Measurements from ENCODE around the gene STT3A. TPM values are rescaled to one million over a fixed set of nuclear protein-coding genes. Genes with fewer than 3 reads are reported as not detected.

The STT3A gene
- total RNA-seq, 1 donor from 2014 or later = 61.2 TPM

- DNase-seq (ENCODE audit: missing footprints) (no peak), ATAC-seq (no peak)
- intact Hi-C loops (cut with DNase I) = no loop called here
Measured at GRCh38 chr11:125583496-125583895, 9.2 kb upstream of the STT3A start.

GRCh38 chr11:125585487-125585886, 7.2 kb upstream of the STT3A start:
- intact Hi-C loops (cut with DNase I) = no loop called here
- DNase-seq (ENCODE audit: missing footprints) (no peak), ATAC-seq (no peak)

- ATAC-seq = no peak
Measured at GRCh38 chr11:125586623-125587022, 6.0 kb upstream of the STT3A start.

GRCh38 chr11:125587480-125587879, 5.2 kb upstream of the STT3A start:
- intact Hi-C loops (cut with DNase I) = no loop called here
- no peak for ATAC-seq
- DNase-seq (ENCODE audit: missing footprints) = no peak

More at GRCh38 chr11:125586623-125587022, 6.0 kb upstream of the STT3A start:
- DNase-seq (ENCODE audit: missing footprints) = no peak
- intact Hi-C loops (cut with DNase I) = no loop called here

- DNase-seq (ENCODE audit: missing footprints) (no peak), ATAC-seq (no peak)
- intact Hi-C loops (cut with DNase I) = no loop called here
Measured at GRCh38 chr11:125588505-125588904, 4.1 kb upstream of the STT3A start.

- intact Hi-C loops (cut with DNase I) = loop anchor here (1.0 to 10.0 kb wide), 3 partner anchors 22 to 293 kb away; partner anchors contain the start of genes CHEK1, EI24 and HYLS1
- DNase-seq (ENCODE audit: missing footprints) = no peak
- ATAC-seq = peak; percentile 21
Measured at GRCh38 chr11:125591649-125592304, 875 bp upstream of the STT3A start.

GRCh38 chr11:125593114-125593820, 615 bp downstream of the STT3A start:
- peak; percentile 1 for ATAC-seq
- DNase-seq (ENCODE audit: missing footprints) = no peak
- intact Hi-C loops (cut with DNase I) = loop anchor here (5.0 to 10.0 kb wide), 2 partner anchors 34 to 292 kb away; partner anchors contain the start of genes CHEK1 and HYLS1

GRCh38 chr11:125594958-125595357, 2.3 kb downstream of the STT3A start:
- intact Hi-C loops (cut with DNase I) = loop anchor here (5.0 to 10.0 kb wide), 2 partner anchors 32 to 290 kb away; partner anchors contain the start of genes CHEK1 and HYLS1
- ATAC-seq (no peak), DNase-seq (ENCODE audit: missing footprints) (no peak)

GRCh38 chr11:125600663-125601062, 8.0 kb downstream of the STT3A start:
- no peak for DNase-seq (ENCODE audit: missing footprints)
- no peak for ATAC-seq
- intact Hi-C loops (cut with DNase I) = no loop called here

GRCh38 chr11:125603207-125603606, 10.6 kb downstream of the STT3A start:
- no peak for DNase-seq (ENCODE audit: missing footprints)
- no peak for ATAC-seq

GRCh38 chr11:125605417-125605816, 12.8 kb downstream of the STT3A start:
- DNase-seq (ENCODE audit: missing footprints) (no peak), ATAC-seq (no peak)
- intact Hi-C loops (cut with DNase I) = no loop called here

More at GRCh38 chr11:125603207-125603606, 10.6 kb downstream of the STT3A start:
- intact Hi-C loops (cut with DNase I) = no loop called here

- intact Hi-C loops (cut with DNase I) = no loop called here
- ATAC-seq = no peak
- DNase-seq (ENCODE audit: missing footprints) = no peak
Measured at GRCh38 chr11:125609545-125609944, 16.9 kb downstream of the STT3A start.

GRCh38 chr11:125618383-125618782, 25.7 kb downstream of the STT3A start:
- no peak for DNase-seq (ENCODE audit: missing footprints)
- no peak for ATAC-seq
- intact Hi-C loops (cut with DNase I) = no loop called here

GRCh38 chr11:125621995-125622394, 29.3 kb downstream of the STT3A start:
- DNase-seq (ENCODE audit: missing footprints) = no peak
- intact Hi-C loops (cut with DNase I) = no loop called here
- ATAC-seq = no peak

GRCh38 chr11:125623064-125623463, 30.4 kb downstream of the STT3A start:
- intact Hi-C loops (cut with DNase I) = no loop called here
- no peak for ATAC-seq
- DNase-seq (ENCODE audit: missing footprints) = no peak

GRCh38 chr11:125624756-125625213, 32.1 kb downstream of the STT3A start, which contains the start of gene CHEK1:
Gene CHEK1, plus strand, starts transcription at chr11:125625163. Its CDS starts 1,606 bp downstream, at chr11:125626769.
- ATAC-seq (no peak), DNase-seq (ENCODE audit: missing footprints) (peak; percentile 34)
- intact Hi-C loops (cut with DNase I) = loop anchor here (5.0 kb wide), 3 partner anchors 32 to 127 kb away; partner anchors contain the start of genes EI24, FEZ1 and STT3A

GRCh38 chr11:125625225-125625629, 32.6 kb downstream of the STT3A start:
- ATAC-seq = peak; percentile 53
- intact Hi-C loops (cut with DNase I) = loop anchor here (5.0 kb wide), 3 partner anchors 33 to 128 kb away; partner anchors contain the start of genes EI24, FEZ1 and STT3A

GRCh38 chr11:125625630-125626287, 33.1 kb downstream of the STT3A start:
- ATAC-seq (peak; percentile 97), DNase-seq (ENCODE audit: missing footprints) (peak; percentile 92)
- intact Hi-C loops (cut with DNase I) = loop anchor here (5.0 kb wide), 3 partner anchors 33 to 128 kb away; partner anchors contain the start of genes EI24, FEZ1 and STT3A

More at GRCh38 chr11:125625225-125625629, 32.6 kb downstream of the STT3A start:
- DNase-seq (ENCODE audit: missing footprints) = no peak
